CD1c-positive myeloid dendritic cell (primary cell): ENCODE data around the gene PEX11A.

ENCODE experiments used
- DNase-seq: peaks from one replicate; pipeline ENCODE4 v3.0.0-alpha.2; 2016; ENCODE audit errors: extremely low spot score

Gene PEX11A

DNA sequence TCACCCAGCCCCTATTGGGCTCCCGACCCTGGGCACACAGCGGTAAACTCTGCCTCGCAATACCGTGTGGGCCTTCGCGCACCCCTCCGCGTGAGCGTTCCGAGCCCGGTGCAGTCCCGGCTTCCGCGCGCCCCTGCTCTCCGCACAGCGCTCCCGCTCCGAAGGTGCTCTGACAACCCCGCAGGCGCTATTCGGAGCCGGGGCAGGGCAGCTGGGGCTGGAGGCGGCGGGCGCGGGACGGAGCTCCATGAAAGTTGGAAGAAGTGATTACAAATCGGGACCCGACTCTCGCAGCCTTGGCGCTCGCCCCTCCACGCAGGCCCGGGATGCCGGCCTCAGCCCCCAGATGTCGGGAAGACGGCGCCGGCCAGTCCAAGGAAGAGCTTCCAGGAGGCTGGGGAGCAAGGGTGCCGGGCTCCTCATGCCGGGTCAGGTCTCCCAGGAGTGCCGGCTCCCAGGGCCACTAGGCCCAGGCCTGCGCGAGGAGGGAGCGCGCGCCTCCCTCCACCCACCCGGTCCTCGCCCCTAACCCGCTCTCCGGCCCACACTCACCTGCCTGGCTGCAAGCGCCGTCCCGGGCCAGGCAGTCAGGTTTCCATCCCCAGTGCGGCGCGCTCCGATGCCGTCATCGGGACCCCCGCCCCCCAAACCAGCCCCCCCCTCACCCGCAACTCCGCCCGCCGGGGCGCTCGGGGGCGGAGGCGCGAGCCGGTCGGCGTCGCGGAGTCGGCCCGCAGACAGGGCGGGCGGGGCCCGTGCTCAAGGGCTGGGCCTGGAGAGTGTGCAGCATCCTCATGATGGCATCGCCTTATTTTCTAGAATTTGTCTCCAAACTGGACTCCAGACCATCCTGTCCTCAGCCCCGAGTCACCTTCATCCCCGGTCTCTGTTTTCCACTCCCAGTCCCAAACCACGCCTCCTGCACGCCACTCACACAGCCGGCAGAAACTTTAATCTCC is 35.4 kb downstream of the PEX11A start, which contains the start of gene KIF7:
KIF7 (minus strand) TSS at position 621 of the 959 bp plus-strand sequence. CDS start 2,537 bp downstream, outside the sequence.
- DNase-seq: no peak

DNA sequence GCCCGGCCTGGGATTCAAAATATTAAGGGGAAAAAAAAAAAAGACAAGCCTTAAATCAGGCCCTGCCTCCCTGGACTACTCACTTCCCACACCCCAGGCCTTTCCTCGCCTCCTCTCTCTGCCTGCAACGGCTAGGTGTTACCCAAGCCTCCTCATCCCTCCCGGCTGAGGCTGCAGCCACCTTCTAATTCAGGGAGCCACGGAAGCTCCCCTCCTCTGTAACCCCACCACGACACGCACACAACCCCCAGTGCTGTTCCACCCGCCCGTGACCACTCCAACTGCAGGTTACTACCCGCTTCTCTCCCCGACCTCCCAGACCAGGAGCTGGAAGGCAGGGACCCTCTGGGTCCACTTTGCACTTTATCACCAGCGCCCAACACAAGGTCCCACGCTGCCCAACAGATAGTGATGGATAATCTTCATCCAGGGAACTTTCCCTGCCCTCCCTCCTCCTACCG is 36.2 kb downstream of the PEX11A start:
- DNase-seq: no peak

DNA sequence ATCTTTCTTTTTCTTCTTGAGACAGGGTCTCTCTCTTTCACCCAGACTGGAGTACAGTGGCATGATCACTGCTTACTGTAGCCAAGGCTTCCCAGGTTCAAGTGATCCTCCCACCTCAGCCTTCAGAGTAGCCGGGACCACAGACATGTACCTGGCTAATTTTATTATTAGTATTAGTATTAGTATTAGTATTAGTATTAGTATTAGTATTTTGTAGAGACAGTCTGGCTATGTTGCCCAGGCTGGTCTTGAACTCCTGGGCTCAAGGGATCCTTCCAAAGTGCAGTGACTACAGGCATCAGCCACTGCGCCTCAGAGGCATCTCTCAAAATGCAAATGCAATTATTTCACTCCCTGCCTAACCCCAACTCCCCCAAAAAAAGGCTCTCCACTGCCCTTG is 37.0 kb downstream of the PEX11A start:
- no peak for DNase-seq

DNA sequence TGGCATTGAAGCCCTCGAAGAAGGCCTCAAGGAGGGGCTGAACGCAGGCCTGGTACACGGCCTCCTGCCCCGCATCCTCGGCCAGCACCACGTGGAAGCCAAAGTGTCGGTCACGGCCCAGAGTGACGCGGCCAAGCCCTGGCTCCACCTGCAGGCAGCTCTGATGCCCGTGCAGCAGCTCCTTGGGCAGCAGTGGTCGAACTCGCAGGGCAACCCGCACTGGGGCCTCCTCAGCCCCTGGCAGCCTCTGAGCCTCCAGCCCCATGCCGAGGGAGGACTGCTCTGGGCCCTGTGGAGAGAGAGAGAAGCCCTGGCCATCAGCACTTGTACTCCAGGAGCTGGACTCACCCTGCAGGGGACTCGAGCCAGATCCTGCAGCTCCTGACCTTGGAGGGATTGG is 37.9 kb downstream of the PEX11A start:
- no peak for DNase-seq

DNA sequence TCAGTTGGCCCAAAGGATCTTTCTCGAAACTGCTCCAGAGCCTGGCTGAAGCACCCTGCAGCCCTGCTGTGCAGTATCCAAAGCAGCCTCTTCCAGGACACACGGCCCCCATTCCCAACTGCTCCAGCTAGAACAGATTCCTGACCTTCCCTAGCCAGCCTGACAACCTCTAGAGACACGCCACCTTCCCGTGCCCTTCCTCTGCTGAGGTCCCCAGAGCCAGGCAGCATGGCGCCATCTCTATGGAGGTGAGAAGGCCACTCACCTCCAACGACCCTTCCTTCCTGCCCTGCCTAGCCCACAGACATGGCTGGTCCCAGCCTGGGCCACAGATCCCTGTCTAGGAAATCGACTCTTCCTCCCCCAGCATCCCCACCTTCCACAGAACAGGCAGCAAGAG is 38.4 kb downstream of the PEX11A start:
- DNase-seq: no peak

DNA sequence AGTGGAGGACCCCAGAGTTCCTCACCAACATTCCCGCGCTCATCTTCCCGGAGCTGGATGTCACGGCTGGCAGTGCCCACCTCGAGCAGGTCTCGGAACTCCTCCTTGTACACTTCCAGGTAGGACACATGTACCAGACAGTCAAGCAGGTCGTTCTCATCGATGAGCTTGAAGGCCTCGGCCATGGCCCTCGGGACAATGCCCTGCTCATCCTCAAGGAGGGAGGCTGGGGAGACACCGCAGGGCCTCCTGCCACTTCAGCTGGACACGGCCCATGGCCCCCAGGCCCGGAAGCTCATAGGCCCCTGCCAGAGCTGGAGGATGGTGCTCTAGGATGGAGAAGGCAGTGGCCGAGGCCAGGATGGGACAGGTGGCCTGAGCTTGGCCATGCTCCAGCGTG is 40.8 kb downstream of the PEX11A start:
- no peak for DNase-seq

DNA sequence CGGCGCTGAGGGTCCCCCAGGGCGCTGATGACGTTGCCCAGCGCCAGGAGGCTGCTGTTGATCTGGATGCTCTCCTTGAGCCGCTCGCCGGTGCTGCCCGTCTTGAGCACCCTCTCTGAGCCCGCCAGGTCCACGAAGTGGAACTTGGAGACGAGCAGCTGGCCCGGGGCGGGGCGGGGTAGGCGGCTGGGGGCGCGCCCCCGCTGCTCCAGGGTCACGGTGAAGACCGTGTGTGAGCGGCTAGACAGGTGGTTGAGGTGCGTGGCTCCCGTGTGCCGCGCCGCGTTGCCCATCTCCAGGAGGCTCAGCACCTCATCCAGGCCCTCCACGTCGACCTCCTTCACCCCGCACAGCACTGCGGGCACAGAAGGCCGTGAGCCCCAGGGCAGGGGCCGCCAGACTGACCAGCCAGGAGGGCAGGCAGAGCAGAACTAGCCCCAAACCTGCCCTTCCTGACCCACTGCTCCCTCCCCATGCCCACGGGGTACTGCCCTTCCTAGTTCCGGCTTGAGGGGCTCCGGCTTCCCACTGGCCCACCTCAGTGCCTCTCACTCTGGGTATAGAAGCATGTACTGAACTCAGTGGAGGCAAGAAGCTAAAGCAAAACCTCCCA is 41.4 kb downstream of the PEX11A start:
- no peak for DNase-seq

DNA sequence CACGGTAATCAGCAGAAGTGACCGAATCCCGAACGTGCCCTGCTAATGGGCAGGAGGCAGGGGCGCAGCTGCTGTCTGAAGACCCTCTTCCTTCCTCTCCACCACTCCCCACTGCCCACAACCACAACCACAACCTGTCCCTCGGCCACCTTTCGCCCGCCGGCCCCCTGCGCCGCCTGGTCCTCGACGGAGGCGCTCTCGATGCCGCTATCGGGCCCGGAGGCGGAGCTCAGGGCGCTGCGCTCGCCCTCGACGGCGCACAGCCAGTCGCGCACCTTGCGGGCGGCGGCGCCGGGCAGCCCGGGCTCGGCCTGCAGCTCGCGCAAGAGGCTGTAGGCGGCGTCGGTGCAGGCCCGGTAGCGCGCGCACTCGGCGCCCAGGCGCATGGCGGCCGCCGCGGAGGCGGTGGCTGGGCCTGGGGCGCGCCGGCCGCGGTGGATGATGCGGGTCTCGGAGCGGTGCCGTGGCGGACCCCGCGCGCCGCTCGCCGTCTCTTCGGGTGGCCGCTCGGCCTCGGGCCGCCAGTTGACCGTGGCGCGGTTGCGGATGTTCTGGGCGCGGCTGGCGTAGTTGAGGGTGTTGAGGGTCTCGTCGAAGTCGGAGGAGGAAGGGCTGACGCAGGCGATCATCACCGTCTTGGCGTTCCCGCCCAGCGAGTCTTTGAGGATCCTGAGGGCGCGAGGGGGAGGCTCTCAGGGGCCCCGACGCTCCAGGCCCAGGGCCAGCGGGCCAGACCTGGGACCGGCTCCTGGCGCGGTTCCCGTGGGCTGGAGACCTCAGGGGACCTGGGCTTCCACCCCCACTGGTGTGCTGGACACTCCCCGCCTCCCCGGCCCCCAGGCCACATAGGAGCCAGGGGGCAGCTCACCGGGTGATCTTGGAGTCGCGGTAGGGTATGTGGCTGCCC is 42.2 kb downstream of the PEX11A start:
- no peak for DNase-seq

DNA sequence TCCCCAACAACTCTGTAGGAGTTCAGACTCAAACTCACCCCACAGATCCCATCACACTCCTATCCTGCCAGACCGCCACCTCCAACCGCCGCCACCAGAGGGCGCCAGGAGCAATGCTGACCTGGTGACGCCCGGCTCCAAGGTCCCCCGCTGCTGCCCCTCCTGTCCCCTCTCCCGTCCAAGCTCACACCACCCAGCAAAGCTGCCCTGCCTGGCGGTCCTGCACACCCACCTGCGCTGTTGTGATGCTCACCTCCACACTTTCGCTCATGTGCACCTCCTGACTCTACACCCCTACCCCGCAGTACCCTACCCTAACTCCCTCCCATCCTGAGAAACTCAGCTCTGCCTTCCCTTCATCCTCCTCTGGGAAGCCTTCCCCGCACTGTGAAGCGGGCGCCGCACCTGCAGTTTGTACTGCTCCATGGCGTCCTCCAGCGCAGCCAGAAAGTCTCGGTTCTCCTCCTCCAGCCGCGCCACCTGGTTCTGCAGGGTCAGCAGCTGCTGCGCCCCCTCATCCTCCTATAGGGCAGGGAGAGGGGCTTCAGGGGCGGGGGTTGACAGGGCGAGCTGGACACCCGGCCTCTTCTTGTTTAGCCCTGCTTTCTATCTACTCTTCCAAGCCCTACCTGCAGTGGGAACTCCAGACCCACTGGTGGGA is 43.2 kb downstream of the PEX11A start:
- peak; percentile 62 for DNase-seq

DNA sequence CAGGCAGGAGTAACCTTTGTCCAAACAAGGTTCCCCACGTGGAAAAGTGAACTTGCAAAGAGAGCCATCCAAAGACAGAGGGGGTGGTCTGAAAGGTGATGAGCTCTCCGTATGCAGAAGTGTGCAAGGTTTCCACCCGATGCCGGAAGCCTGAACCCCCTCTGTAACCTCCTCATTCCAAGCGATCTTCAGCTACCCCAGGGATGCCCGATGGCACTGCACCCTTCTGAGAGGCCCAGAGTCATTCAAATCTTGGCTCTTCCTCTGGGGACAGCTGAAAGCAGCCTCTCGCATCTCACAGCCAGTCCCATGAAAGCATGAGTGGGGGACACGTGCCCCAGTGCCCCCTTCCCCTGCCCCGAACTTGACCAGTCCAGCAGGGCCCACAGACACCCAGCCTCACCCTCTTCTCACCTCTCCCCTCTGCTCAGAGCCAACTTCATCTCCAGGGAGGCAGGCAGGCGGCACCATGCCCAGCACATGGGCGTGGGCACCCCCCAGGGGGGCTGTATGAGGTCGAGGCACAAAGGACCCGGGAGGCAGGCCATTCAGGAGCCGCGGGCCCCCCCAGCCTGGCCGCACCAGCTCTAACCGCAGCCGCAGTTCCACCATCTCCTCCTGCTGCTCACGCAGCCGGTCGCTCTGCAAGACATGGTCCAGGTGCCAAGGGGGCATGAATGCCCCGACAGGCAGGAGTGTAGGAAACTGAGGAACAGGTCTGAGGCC is 44.0 kb downstream of the PEX11A start:
- DNase-seq: no peak

DNA sequence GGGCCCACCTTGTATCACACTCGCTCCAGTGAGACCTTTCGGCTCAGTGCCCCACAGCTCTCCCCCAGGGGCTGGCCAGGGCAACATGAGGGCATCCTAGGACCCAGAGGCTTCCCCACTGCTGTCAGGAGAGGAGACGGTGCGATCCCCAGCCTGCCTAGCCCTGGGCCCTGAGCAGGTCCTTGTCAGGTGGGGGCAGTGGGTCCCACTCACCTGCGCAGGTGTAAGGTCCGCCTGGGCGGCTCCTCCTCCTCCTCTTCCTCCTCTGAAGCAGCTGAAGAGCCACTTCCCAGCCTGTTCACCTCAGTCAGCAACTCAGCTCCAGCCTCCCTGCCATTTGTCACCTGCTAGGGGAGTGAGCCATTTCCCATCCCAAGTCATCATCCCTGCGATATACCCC is 44.9 kb downstream of the PEX11A start:
- no peak for DNase-seq

DNA sequence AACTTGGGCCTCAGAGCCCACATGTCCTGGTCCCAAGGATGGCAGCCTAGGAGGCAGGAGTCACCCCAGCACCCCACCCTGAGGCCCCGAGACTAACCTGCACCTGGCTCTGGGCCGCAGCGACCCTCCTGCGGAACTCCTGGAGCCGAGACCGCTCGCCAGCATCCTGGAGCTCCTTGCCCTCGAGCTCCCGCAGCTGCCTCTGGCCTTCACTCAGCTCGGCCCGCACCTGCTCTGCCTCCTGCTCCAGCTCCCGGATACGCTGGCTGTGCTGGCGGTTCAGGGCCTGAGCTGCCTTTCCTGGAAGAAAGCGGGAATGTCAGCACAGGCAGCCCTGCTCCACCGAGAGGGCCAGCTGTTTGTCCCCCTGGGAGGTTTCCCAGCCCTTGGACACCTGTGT is 48.4 kb downstream of the PEX11A start:
- DNase-seq: no peak

DNA sequence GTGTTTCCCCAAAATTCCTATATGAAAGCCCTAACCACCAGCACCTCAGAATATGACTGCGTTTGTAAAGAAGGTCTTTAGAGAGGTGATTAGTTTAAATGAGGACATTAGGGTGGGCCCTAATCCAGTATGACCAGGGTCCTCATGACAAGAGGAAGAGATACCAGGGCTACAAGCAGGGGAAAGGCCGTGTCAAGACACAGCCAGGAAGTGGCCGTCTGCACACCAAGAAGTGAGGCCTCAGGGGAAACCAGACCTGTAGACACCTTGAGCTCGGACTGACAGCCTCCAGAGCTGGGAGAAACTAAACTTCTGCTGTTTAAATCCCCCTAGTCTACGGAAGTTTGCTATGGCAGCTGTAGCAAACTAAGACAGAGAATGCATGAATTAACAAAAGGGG is 49.5 kb downstream of the PEX11A start:
- no peak for DNase-seq

DNA sequence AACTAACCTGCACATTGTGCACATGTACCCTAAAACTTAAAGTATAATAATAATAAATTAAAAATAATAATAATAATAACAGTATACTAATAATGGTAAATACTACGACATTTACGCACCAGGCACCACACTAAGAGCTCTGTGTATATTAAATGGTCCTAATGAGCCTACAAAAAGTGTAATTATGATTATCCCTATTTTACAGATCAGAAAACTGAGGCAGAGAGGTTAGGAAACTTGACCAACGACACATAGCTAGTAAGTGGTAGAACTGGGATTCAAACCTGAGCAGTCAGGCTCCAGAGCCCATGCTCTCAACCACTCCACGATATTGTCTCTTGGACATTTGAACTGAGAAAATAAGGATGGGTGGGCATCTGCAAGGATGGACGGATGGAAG is 50.3 kb downstream of the PEX11A start:
- no peak for DNase-seq

DNA sequence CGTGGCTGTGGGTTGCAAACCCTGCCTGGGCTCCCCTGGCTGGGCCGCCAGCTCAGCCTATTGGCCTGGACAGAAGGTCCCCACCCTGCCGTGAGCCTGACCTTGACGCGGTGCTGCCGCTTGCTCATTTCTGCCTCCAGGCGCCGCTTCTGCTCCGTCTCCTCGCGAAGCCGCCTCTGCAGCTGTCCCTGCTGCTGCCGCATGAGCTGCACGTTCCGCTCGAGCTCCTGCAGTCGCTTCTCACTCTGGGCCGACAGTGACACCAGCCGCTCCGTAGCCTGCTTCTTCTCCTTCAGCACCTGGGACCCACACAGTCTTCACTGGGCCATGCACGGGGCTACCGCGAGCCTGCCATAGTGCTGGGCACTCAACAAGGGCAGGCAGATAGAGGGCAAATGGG is 57.0 kb downstream of the PEX11A start:
- no peak for DNase-seq

DNA sequence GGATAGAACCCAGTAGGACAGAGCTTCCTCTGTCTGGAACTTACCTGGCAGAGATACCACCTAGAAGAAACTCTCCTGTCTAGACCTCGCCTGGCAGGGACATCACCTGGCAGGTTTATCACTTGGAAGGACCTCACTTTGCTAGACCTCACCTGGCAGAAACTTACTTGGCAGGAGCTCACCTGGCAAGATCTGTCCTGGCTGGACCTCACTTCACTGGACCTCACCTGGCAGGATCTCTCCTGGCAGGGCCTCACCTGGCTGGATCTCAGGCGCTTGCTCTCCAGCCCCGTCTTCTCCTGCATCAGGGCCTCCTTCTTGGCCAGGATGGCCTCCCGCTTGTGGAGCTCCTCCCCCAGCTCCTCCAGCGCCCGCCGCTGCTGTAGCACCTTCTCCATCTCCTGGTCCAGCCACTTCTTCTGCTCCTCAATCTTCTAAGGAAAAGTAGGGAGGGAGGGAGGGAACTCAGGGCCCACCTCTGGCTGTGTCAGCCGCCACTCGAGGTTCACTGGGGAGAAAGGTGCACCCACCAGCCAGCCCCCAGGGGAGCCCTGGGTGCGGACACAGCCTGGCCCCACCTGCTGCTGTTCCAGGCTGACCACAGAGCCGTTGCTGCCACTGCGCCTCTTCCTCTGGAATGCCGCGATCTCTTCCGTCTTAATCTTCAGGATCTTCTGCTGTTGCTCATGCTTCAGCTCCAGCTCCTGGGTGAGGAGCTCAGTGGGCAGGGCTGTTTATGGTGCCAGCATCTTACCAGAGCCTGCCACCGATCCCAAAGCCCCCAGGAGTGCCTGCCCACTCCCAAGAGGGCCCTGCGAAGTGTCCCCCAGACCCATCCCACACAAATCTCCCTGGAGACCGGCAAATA is 57.8 kb downstream of the PEX11A start:
- DNase-seq: no peak

DNA sequence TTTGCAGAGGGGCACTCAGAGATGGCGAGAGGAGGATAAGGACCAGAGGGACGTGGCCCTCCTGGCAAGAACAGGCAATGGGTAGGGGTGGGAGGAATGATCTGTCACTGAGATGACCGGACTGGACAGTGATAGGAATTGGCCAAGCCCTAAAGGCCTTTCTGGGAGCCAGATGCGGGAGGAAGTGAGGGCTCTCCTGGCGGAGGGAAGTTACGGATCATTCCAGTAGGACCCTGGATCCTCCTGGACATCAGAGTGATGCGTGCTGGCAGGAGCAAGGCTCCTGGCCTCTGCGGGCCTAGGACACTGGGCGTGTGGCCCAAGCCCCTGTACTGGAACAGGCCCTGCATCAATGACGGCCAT is 58.7 kb downstream of the PEX11A start:
- no peak for DNase-seq
